Activated naive CD4-positive, alpha-beta T cell treated with Interleukin-2 at 50 U/mL for 16 hours (primary cell): Measurements from ENCODE around the gene RAPGEF2.
"Not testable (repeated sequence)": the region's sequence is repeated elsewhere in the genome, so short reads cannot be mapped to it uniquely, and the experiment has no call there.

ENCODE experiments used
- DNase-seq: peaks from one replicate; pipeline ENCODE4 v3.0.0-alpha.2; 2020

RAPGEF2 gene

DNA sequence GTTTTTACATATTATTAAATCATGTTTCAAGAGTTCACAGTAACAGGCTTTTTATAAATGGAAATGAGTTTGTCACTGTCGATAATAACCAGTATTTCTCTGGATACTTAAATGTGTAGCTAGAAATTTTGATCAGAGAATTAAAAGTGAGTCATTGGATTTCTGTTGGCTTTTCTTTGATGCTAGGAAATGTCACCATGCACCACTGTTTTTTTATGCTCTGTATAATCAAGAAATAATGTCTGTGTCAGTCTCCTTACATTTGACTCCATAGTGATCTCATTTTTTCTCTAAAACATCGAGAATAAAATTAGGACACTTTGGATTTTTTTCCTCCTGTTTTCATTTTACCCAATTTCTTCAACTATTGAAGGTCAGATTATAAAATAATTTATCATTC is 234.2 kb downstream of the RAPGEF2 start:
- DNase-seq: no peak

DNA sequence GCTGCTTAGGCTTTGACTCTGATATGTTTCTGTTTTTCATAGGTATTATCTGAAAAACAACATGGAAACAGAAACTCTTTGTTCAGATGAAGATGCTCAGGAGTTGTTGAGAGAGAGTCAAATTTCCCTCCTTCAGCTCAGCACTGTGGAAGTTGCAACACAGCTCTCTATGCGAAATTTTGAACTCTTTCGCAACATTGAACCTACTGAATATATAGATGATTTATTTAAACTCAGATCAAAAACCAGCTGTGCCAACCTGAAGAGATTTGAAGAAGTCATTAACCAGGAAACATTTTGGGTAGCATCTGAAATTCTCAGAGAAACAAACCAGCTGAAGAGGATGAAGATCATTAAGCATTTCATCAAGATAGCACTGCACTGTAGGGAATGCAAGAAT is 238.6 kb downstream of the RAPGEF2 start:
- DNase-seq: no peak

DNA sequence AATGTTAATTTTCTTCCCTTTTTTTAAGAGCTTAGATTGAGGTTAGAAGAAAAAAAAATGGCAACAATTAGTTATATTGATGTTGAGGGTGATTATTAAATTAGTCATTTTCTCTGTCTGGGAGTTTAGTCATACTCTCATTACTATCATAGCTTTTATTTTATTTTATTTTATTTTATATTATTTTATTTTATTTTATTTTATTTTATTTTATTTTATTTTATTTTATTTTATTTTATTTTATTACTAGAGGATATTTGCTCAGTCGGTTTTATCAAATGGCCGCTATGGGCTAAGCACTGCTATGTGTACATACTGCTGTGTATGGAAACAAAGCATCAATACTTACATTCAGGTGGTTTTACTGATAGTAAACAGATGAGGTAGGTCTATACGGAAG is 239.5 kb downstream of the RAPGEF2 start:
- DNase-seq: no peak

DNA sequence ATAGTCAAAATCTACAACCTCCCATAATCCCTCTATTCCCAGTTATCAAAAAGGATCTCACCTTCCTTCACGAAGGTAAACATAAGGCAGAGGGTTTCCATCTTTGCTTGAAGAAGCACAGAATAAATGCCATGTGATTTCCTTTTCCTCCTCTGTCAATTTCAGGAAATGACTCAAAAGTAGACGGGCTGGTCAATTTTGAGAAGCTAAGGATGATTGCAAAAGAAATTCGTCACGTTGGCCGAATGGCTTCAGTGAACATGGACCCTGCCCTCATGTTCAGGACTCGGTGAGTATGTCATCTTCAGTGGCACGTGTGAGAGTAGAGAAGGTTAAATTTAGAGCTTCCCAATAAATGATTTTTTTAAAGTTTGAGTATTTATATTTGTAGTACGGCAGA is 240.2 kb downstream of the RAPGEF2 start:
- DNase-seq: no peak

DNA sequence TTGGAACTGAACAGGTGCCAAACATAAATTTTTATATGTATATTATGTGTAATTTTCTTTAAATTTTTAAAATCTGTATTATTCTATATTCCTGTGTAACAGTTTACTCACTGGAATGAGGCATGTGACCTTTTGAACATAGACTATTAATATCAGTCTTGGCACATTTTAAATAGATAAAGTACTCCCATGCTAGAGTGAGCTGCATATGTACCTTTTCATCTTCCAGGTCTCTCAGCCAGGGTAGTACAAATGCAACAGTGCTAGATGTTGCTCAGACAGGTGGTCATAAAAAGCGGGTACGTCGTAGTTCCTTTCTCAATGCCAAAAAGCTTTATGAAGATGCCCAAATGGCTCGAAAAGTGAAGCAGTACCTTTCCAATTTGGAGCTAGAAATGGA is 242.0 kb downstream of the RAPGEF2 start:
- no peak for DNase-seq

- no peak for DNase-seq
Measured at GRCh38 chr4:159346681-159347080, 243.8 kb downstream of the RAPGEF2 start.

DNA sequence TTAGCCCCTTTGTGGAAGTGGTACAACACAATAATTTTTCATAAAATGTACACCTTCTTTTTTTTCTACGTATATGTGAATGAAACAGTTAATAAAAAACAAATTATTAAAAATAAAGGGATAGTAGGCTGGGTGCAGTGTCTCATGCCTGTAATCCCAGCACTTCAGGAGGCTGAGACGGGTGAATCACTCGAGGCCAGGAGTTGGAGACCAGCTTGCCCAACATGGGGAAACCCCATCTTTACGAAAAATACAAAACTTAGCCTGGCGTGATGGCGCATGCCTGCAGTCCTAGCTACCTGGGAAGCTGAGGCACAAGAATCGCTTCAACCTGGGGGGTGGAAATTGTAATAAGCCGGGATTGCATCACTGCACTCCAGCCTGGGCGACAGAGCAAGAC is 244.9 kb downstream of the RAPGEF2 start:
- DNase-seq: no peak

GRCh38 chr4:159349332-159349731 is 246.5 kb downstream of the RAPGEF2 start:
- DNase-seq: no peak

- DNase-seq: no peak
Measured at GRCh38 chr4:159352609-159353008, 249.7 kb downstream of the RAPGEF2 start.

GRCh38 chr4:159353422-159354116 is 250.7 kb downstream of the RAPGEF2 start:
- no peak for DNase-seq

GRCh38 chr4:159355466-159355865 is 252.6 kb downstream of the RAPGEF2 start:
- DNase-seq: no peak

DNA sequence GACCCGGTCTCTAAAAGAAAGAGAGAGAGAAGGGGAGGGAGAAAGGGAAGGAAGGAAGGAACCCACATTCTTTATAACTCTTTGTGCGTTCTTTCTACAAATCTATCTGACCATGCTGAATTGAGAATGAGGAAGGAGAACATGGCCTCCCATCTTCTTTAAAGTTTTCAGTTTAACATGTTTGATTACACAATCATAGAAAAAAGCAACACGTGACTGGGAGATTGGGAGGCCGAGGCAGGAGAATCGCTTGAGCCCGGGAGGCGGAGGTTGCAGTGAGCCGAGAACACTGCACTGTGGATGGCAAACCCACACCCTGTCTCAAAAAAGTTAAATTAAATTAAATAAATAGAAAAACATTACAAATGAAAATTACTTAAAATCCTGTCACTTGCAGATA is 254.5 kb downstream of the RAPGEF2 start:
- DNase-seq: no peak

DNA sequence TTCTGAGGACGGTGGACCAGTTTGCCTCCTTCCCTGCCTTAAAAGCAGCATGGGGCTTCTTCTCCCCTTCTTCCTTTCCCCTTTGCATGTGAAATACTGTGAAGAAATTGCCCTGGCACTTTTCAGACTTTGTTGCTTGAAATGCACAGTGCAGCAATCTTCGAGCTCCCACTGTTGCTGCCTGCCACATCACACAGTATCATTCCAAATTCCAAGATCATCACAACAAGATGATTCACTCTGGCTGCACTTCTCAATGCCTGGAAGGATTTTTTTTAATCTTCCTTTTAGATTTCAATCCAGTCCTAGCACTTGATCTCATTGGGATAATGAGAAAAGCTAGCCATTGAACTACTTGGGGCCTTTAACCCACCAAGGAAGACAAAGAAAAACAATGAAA is 255.3 kb downstream of the RAPGEF2 start:
- no peak for DNase-seq

- DNase-seq: no peak
Measured at GRCh38 chr4:159360549-159360948, 257.7 kb downstream of the RAPGEF2 start.

DNA sequence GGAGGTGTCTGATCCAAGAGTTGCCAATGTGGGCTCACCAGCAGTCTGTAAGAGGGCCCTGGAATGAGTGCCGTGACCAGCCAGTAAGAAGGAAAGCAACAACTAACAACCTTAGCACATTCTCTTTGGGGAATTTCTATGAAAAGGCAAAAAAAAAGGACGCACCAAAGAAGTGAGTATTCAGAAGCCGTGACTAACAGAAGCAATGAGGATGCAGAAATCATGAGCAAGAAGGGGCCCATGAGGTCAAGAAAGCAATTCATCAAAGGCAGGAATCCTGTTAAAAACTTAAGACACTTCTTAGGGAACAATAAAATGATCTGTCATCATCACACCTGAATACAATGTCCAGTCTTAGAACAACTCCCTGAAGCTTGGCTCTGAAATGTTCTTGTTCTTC is 260.5 kb downstream of the RAPGEF2 start:
- DNase-seq: no peak

GRCh38 chr4:159366966-159367780 is 264.3 kb downstream of the RAPGEF2 start:
- no peak for DNase-seq

DNA sequence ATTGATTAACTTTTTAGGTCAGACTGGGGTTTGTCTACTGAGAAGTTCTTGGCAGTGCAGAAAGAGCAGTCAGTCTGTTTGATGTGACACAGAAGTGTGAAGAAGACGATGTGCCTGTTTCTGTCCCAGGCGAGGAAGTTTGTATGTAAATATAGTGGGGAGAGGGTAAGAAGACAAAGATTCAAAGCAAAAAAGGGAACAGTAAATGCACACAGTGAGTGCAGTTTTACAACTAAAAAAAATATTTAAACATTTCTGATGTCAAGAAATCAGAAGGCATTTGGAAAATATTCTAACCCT is 264.9 kb downstream of the RAPGEF2 start:
- no peak for DNase-seq

- DNase-seq: no peak
Measured at GRCh38 chr4:159368320-159368719, 265.4 kb downstream of the RAPGEF2 start.

- DNase-seq: no peak
Measured at GRCh38 chr4:159369256-159369655, 266.4 kb downstream of the RAPGEF2 start.

DNA sequence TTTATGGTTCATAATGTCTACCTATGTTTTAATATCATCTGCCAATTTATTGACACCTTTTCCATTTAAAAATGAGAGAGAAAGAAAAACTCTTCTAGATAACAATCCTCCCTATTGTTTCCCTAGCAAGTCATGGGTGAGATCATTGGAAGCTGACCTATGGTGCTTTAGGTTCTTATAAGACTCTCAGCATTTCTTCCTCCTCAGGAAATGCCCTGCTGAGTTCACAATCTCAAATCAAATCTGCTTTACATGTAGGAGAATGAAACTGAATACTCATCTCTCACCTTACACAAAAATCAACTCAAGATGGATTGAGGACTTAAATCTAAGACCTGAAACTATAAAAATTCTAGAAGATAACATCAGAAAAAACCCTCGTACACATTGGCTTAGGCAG is 267.4 kb downstream of the RAPGEF2 start:
- no peak for DNase-seq

- DNase-seq: no peak
Measured at GRCh38 chr4:159374749-159375530, 272.1 kb downstream of the RAPGEF2 start.

DNA sequence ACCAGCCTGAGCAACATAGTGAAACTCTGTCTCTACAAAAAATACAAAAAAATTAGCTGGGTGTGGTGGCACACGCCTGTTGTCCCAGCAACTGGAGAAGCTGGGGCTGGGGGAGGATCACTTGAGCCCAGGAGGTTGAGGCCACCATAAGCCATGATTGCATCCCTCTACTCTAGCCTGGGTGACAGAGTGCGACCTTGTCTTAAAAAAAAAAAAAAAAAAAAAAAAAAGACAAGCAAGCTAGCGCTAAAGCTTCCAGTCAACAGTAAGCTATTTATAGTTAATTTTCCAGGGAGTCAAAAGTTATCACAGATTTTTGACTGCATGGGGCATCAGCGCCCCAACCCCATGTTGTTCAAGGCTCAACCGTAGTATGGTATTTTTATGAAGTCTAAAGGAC is 273.4 kb downstream of the RAPGEF2 start:
- no peak for DNase-seq

GRCh38 chr4:159378056-159378616 is 275.3 kb downstream of the RAPGEF2 start:
- no peak for DNase-seq

DNA sequence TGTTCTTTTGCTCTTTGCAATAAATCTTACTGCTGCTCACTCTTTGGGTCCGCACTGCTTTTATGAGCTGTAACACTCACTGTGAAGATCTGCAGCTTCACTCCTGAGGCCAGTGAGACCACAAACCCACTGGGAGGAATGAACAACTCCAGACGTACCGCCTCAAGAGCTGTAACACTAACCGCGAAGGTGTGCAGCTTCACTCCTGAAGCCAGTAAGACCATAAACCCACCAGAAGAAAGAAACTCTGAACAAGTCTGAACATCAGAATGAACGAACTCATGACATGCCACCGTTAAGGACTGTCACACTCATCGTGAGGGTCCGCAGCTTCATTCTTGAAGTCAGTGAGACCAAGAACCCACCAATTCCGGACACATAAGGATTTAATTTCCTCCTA is 276.2 kb downstream of the RAPGEF2 start:
- DNase-seq: not testable (repeated sequence)
